WTC11 (cell line): ENCODE measurements around the gene OTUD3. TPM values are rescaled to one million over a fixed set of nuclear protein-coding genes. Genes with fewer than 3 reads are reported as not detected.

Experiments
- ATAC-seq: fragments of 200-7000 bp; cut with Tn5 transposase; 2 replicates; pipeline ENCODE4 v1.10.0; 2021; ENCODE audit warnings: mild to moderate bottlenecking, moderate library complexity
- CTCF ChIA-PET: fragments of 300-600 bp; sonication (Branson Sonifier 250); formaldehyde crosslinking; loops from one replicate; lab custom pipeline; 2021; ENCODE audit warnings: antibody characterized with exemption; lab: Charles Lee
- POLR2A ChIA-PET: fragments of 350-600 bp; sonication (Branson Sonifier 250); formaldehyde crosslinking; loops from one replicate; lab custom pipeline; 2021; ENCODE audit warnings: antibody characterized with exemption; lab: Charles Lee
- DNase-seq: peaks from one replicate; pipeline ENCODE4 v3.0.0; 2021; ENCODE audit warnings: low spot score
- H3K27ac Mint-ChIP-seq: 2 replicates; pipeline ENCODE4 v1.8.0; 2021; ENCODE audit warnings: mixed read lengths
- H3K27me3 Mint-ChIP-seq: 2 replicates; pipeline ENCODE4 v1.8.0; 2021; ENCODE audit warnings: low read depth, mild to moderate bottlenecking, moderate library complexity, mixed read lengths
- H3K36me3 Mint-ChIP-seq: 2 replicates; pipeline ENCODE4 v1.8.0; 2021; ENCODE audit warnings: mixed read lengths
- H3K4me1 Mint-ChIP-seq: 2 replicates; pipeline ENCODE4 v1.8.0; 2022; ENCODE audit warnings: mixed read lengths
- H3K4me3 Mint-ChIP-seq: 2 replicates; pipeline ENCODE4 v1.8.0; 2021; ENCODE audit warnings: mild to moderate bottlenecking, moderate library complexity, mixed read lengths
- H3K9me3 Mint-ChIP-seq: 2 replicates; pipeline ENCODE4 v1.8.0; 2021; ENCODE audit warnings: mixed read lengths
- ARID4B ChIP-seq: sonication (generic); formaldehyde crosslinking; IDR thresholded peaks from 2 replicates; pipeline ENCODE4 v1.8.0; 2023; ENCODE audit warnings: missing genetic modification reagents, mild to moderate bottlenecking, borderline replicate concordance
- ATF6 ChIP-seq: sonication (generic); formaldehyde crosslinking; IDR thresholded peaks from 2 replicates; pipeline ENCODE4 v1.8.1; 2023; ENCODE audit warnings: mild to moderate bottlenecking, missing genetic modification reagents
- CBFB ChIP-seq: sonication (generic); formaldehyde crosslinking; IDR thresholded peaks from 2 replicates; pipeline ENCODE4 v1.8.1; 2022; ENCODE audit warnings: mild to moderate bottlenecking, low read depth, missing genetic modification reagents
- E2F1 ChIP-seq: sonication (generic); formaldehyde crosslinking; IDR thresholded peaks from 2 replicates; pipeline ENCODE4 v1.8.0; 2022; ENCODE audit warnings: mild to moderate bottlenecking, missing genetic modification reagents
- ERG ChIP-seq: fragments of 250-450 bp; sonication (Bioruptor Pico); IDR thresholded peaks from 2 replicates; pipeline ENCODE4 v1.8.0; 2021; ENCODE audit warnings: mild to moderate bottlenecking
- ETV6 ChIP-seq: sonication (generic); formaldehyde crosslinking; IDR thresholded peaks from 2 replicates; pipeline ENCODE4 v1.8.1; 2022; ENCODE audit warnings: mild to moderate bottlenecking, missing genetic modification reagents
- JAZF1 ChIP-seq: fragments of 250-450 bp; sonication (Bioruptor Pico); IDR thresholded peaks from 2 replicates; pipeline ENCODE4 v1.9.0; 2021; ENCODE audit warnings: moderate library complexity, mild to moderate bottlenecking, inconsistent platforms
- MXD4 ChIP-seq: fragments of 250-450 bp; sonication (Bioruptor Pico); IDR thresholded peaks from 2 replicates; pipeline ENCODE4 v1.8.0; 2021; ENCODE audit warnings: mild to moderate bottlenecking, moderate library complexity, borderline replicate concordance
- NFYB ChIP-seq: sonication (generic); formaldehyde crosslinking; conservative IDR thresholded peaks from 2 replicates; pipeline ENCODE4 v1.8.0; 2022; ENCODE audit warnings: low read depth, missing genetic modification reagents
- NR2C2 ChIP-seq: sonication (generic); formaldehyde crosslinking; IDR thresholded peaks from 2 replicates; pipeline ENCODE4 v1.8.0; 2022; ENCODE audit warnings: mild to moderate bottlenecking, missing genetic modification reagents
- RELA ChIP-seq: sonication (generic); formaldehyde crosslinking; IDR thresholded peaks from 2 replicates; pipeline ENCODE4 v1.8.1; 2022; ENCODE audit warnings: missing genetic modification reagents, mild to moderate bottlenecking, borderline replicate concordance
- ZBTB21 ChIP-seq: sonication (generic); formaldehyde crosslinking; IDR thresholded peaks from 2 replicates; pipeline ENCODE4 v1.8.1; 2023; ENCODE audit warnings: mild to moderate bottlenecking, missing genetic modification reagents, borderline replicate concordance
- ZMAT4 ChIP-seq: fragments of 250-450 bp; sonication (Bioruptor Pico); IDR thresholded peaks from 2 replicates; pipeline ENCODE4 v1.9.0; 2021; ENCODE audit warnings: mild to moderate bottlenecking
- ZNF263 ChIP-seq: sonication (generic); formaldehyde crosslinking; IDR thresholded peaks from 2 replicates; pipeline ENCODE4 v1.8.1; 2022; ENCODE audit warnings: low read depth, mild to moderate bottlenecking, moderate library complexity, missing genetic modification reagents
- ZNF317 ChIP-seq: sonication (generic); formaldehyde crosslinking; IDR thresholded peaks from 2 replicates; pipeline ENCODE4 v1.8.1; 2023; ENCODE audit warnings: low read depth, mild to moderate bottlenecking, moderate library complexity, missing genetic modification reagents, borderline replicate concordance
- ZNF396 ChIP-seq: fragments of 250-450 bp; sonication (Bioruptor Pico); IDR thresholded peaks from 2 replicates; pipeline ENCODE4 v1.8.0; 2021; ENCODE audit warnings: mild to moderate bottlenecking, moderate library complexity, borderline replicate concordance
- ZNF532 ChIP-seq: fragments of 250-450 bp; sonication (Bioruptor Pico); IDR thresholded peaks from 2 replicates; pipeline ENCODE4 v1.9.0; 2021; ENCODE audit warnings: mild to moderate bottlenecking, borderline replicate concordance
- ZSCAN18 ChIP-seq: fragments of 250-450 bp; sonication (Bioruptor Pico); IDR thresholded peaks from 2 replicates; pipeline ENCODE4 v2.1.2; 2022; ENCODE audit warnings: mild to moderate bottlenecking, moderate library complexity
- total RNA-seq: library from RNA; stranded (reverse); gene quantifications from 3 replicates; pipeline ENCODE4 v1.2.3, GENCODE V29; 2021

The OTUD3 gene
- total RNA-seq, 1 experiment from 2014 or later, result 16.1 TPM

- Mint-ChIP-seq H3K27me3 (peaks cover 30% of the 10 kb centered on the region), H3K9me3 (peaks cover 14% of the 10 kb centered on the region), H3K36me3 (peaks cover 5% of the 10 kb centered on the region), H3K4me1 (no peaks in the 10 kb centered on the region), H3K27ac (no peak overlapping the region), H3K4me3 (no peak overlapping the region)
- TF ChIP-seq ZNF532 (CRISPR knock-in tag), result no peak
- TF ChIP-seq RELA, result no peak
- TF ChIP-seq ERG (CRISPR knock-in tag), result no peak
- TF ChIP-seq NFYB (CRISPR knock-in tag), result no peak
- no peak for TF ChIP-seq ETV6
- TF ChIP-seq MXD4 (CRISPR knock-in tag), result no peak
- no peak for TF ChIP-seq JAZF1
- no peak for TF ChIP-seq ATF6 (CRISPR knock-in tag)
- TF ChIP-seq ZSCAN18, result no peak
- no peak for TF ChIP-seq ZNF396 (CRISPR knock-in tag)
- TF ChIP-seq ZMAT4 (CRISPR knock-in tag), result no peak
- TF ChIP-seq CBFB, result no peak
- TF ChIP-seq E2F1, result no peak
- no peak for TF ChIP-seq ZNF317 (CRISPR knock-in tag)
- TF ChIP-seq ARID4B, result no peak
- TF ChIP-seq ZBTB21 (CRISPR knock-in tag), result no peak
- no peak for TF ChIP-seq ZNF263 (CRISPR knock-in tag)
- no peak for TF ChIP-seq NR2C2 (CRISPR knock-in tag)
- DNase-seq, result no peak
- ChIA-PET CTCF (interaction anchor here (1.6 kb wide), 1 partner anchor 20 kb away, joined by 9 read pairs; the partner anchor contains the start of gene OTUD3), POLR2A (no interaction called here)
- ATAC-seq, result no peak
Observed at GRCh38 chr1:19861842-19862530, 20.2 kb upstream of the OTUD3 start.
